SK-N-MC (cell line): ENCODE measurements around the gene PRKG1.

ENCODE experiments used
- EZH2 ChIP-seq: fragments of 200-600 bp; sonication (generic); IDR thresholded peaks from one replicate; pipeline ENCODE4 v1.6.1; 2017; ENCODE audit warnings: antibody characterized with exemption
- FOXP2 ChIP-seq: optimal IDR thresholded peaks from 2 replicates; pipeline ENCODE3; 2011; ENCODE audit warnings: mild to moderate bottlenecking, moderate library complexity; ENCODE audit not compliant: insufficient read depth; ENCODE audit errors: extremely low read length, control extremely low read depth
- POLR2AphosphoS5 ChIP-seq: IDR thresholded peaks from 2 replicates; pipeline ENCODE4 v1.6.1; 2012; ENCODE audit warnings: mild to moderate bottlenecking, low read depth, low read length, borderline replicate concordance

GRCh38 chr10:51862149-51862548 is 787.9 kb downstream of the PRKG1 start:
- TF ChIP-seq POLR2AphosphoS5 (no peak), EZH2 (no peak), FOXP2 (no peak)
